Endothelial cell (in vitro differentiated cells): Measurements from ENCODE around the gene SNX14. TPM values are rescaled to one million over a fixed set of nuclear protein-coding genes. Genes with fewer than 3 reads are reported as not detected.

Source experiments
- DNase-seq: peaks from one replicate; pipeline ENCODE4 v3.0.0; 2021; ENCODE audit warnings: low spot score
- H3K27ac Mint-ChIP-seq: one replicate; pipeline ENCODE4 v1.8.0; 2021; ENCODE audit warnings: mixed read lengths, inconsistent platforms; ENCODE audit not compliant: unreplicated experiment
- H3K27me3 Mint-ChIP-seq: one replicate; pipeline ENCODE4 v1.8.0; 2021; ENCODE audit warnings: mild to moderate bottlenecking, moderate library complexity, mixed read lengths, inconsistent platforms; ENCODE audit not compliant: unreplicated experiment
- H3K36me3 Mint-ChIP-seq: one replicate; pipeline ENCODE4 v1.8.0; 2021; ENCODE audit warnings: mild to moderate bottlenecking, low read depth, mixed read lengths, inconsistent platforms; ENCODE audit not compliant: unreplicated experiment
- H3K4me1 Mint-ChIP-seq: one replicate; pipeline ENCODE4 v1.8.0; 2021; ENCODE audit warnings: mild to moderate bottlenecking, mixed read lengths, inconsistent platforms; ENCODE audit not compliant: unreplicated experiment
- H3K4me3 Mint-ChIP-seq: one replicate; pipeline ENCODE4 v1.8.0; 2021; ENCODE audit warnings: mild to moderate bottlenecking, mixed read lengths, inconsistent platforms; ENCODE audit not compliant: unreplicated experiment
- H3K9me3 Mint-ChIP-seq: one replicate; pipeline ENCODE4 v1.8.0; 2021; ENCODE audit warnings: mixed read lengths, inconsistent platforms; ENCODE audit not compliant: unreplicated experiment
- total RNA-seq: library from RNA; stranded (reverse); fragmentation: NEBNext Ultra II Directional; extraction: Animal tissue kit (Norgen Biotek cat#: 25700); gene quantifications from one replicate; pipeline ENCODE4 v1.2.1, GENCODE V29; 2021; ENCODE audit not compliant: unreplicated experiment
- TF ChIP-seq, protein P1 (sequence below): fragments of 200-600 bp; sonication (generic); IDR thresholded peaks from one replicate; pipeline ENCODE4 v1.5.0; 2021; ENCODE audit warnings: antibody characterized with exemption; ENCODE audit not compliant: unreplicated experiment

The SNX14 gene
- total RNA-seq, 1 donor from 2014 or later: 121 TPM

DNA sequence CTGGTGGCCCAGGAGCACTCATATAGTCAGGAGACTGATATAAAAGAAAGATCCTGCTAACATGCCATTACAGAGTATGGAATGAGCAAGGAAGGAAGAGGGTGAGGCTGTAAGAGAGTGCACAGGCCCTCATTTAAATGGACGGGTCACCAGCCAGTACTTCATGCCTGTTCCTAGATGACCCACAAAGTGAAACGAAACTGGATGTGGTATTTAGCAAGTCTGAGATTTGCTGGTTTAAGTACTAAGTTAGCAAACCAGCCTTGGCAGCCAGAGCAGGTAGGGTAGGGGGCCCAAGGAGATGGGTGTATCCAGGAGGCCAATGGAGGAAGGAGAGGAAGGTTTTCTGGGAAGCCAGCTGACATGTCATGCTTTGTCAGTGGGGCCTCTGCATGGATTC lies 127.9 kb downstream of the SNX14 start:
- Mint-ChIP-seq H3K4me1 (peaks cover 45% of the 10 kb centered on the region), H3K9me3 (no peaks in the 10 kb centered on the region), H3K27ac (no peak overlapping the region), H3K4me3 (no peak overlapping the region), H3K36me3 (no peaks in the 10 kb centered on the region), H3K27me3 (peaks cover 3% of the 10 kb centered on the region)
- DNase-seq: no peak
- TF ChIP-seq, protein P1, sequence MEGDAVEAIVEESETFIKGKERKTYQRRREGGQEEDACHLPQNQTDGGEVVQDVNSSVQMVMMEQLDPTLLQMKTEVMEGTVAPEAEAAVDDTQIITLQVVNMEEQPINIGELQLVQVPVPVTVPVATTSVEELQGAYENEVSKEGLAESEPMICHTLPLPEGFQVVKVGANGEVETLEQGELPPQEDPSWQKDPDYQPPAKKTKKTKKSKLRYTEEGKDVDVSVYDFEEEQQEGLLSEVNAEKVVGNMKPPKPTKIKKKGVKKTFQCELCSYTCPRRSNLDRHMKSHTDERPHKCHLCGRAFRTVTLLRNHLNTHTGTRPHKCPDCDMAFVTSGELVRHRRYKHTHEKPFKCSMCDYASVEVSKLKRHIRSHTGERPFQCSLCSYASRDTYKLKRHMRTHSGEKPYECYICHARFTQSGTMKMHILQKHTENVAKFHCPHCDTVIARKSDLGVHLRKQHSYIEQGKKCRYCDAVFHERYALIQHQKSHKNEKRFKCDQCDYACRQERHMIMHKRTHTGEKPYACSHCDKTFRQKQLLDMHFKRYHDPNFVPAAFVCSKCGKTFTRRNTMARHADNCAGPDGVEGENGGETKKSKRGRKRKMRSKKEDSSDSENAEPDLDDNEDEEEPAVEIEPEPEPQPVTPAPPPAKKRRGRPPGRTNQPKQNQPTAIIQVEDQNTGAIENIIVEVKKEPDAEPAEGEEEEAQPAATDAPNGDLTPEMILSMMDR: no peak

DNA sequence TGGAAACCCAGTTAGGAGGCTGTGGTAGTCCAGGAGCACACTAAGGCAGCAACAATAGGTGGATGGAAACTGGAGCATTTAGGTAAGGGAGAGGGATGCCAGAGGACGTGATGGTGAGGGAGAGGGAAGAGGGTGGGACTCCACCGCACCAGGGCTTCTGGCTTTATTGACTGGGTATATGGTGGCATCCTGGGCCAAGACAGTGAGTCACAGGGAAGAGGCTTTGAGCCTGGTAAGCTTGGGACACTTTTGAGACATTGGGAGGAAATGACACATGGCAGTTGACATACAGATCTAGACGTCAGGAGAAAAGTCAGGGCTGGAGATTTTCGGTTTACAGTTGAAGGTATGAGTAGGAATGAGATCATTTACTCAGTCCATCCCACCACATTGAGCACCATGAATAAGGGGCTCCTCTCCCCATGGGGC lies 128.9 kb downstream of the SNX14 start:
- H3K27ac Mint-ChIP-seq: no peak overlapping the region
- no peak overlapping the region for H3K4me3 Mint-ChIP-seq
- no peaks in the 10 kb centered on the region for H3K9me3 Mint-ChIP-seq
- peaks cover 54% of the 10 kb centered on the region for H3K4me1 Mint-ChIP-seq
- TF ChIP-seq, protein P1: no peak
- peaks cover 3% of the 10 kb centered on the region for H3K27me3 Mint-ChIP-seq
- H3K36me3 Mint-ChIP-seq: no peaks in the 10 kb centered on the region
- DNase-seq: no peak

- no peak for DNase-seq
- Mint-ChIP-seq H3K9me3 (no peaks in the 10 kb centered on the region), H3K4me1 (peaks cover 59% of the 10 kb centered on the region), H3K4me3 (no peak overlapping the region), H3K36me3 (no peaks in the 10 kb centered on the region), H3K27ac (no peak overlapping the region), H3K27me3 (peaks cover 3% of the 10 kb centered on the region)
- TF ChIP-seq, protein P1: no peak
Observed at GRCh38 chr6:85464260-85464644, 129.4 kb downstream of the SNX14 start.

DNA sequence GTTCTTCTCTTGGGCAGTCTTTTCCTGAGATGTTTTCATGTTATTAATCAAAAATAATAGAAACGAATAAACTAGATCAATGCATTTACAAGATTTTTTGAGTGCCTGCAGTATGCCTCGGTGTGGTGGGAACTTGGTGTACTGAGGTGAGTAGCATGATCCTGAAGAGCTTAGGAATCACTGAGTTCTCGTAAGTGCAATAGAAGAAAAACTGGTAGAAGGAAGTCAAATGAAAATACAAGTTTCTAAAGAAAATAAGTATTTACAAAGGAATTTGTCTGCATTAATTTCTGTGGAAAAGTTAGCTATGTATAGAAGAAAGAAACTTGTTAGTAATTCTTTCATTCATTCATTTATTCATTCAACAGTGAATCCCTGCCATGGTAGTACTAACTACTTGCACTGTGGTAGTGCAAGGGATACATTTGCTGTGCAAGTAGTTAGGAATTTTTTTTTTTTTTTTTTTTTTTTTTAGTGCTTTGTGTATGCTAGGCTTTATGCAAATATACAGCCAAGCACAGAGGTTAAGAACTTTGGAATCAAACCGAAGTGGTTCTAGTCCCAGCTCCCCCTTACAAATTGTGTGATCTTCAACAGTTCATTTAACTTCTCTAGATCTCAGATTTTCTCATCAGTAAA lies 129.9 kb downstream of the SNX14 start:
- H3K36me3 Mint-ChIP-seq: no peaks in the 10 kb centered on the region
- no peak overlapping the region for H3K27ac Mint-ChIP-seq
- H3K4me1 Mint-ChIP-seq: peaks cover 62% of the 10 kb centered on the region
- H3K4me3 Mint-ChIP-seq: no peak overlapping the region
- peaks cover 3% of the 10 kb centered on the region for H3K27me3 Mint-ChIP-seq
- no peak for DNase-seq
- no peaks in the 10 kb centered on the region for H3K9me3 Mint-ChIP-seq
- TF ChIP-seq, protein P1: no peak

- H3K9me3 Mint-ChIP-seq: no peaks in the 10 kb centered on the region
Observed at GRCh38 chr6:85462673-85463072, 131.0 kb downstream of the SNX14 start.

More at GRCh38 chr6:85462673-85463072, 131.0 kb downstream of the SNX14 start:
- Mint-ChIP-seq H3K4me1 (peaks cover 62% of the 10 kb centered on the region), H3K36me3 (no peaks in the 10 kb centered on the region), H3K27me3 (peaks cover 3% of the 10 kb centered on the region), H3K4me3 (no peak overlapping the region), H3K27ac (no peak overlapping the region)
- no peak for DNase-seq
- TF ChIP-seq, protein P1: no peak
